HG03558 (cell line): ENCODE data around the gene ATG3.
"Not testable (repeated sequence)": the region's sequence is repeated elsewhere in the genome, so short reads cannot be mapped to it uniquely, and the experiment has no call there.

Experiments
- ATAC-seq: cut with Tn5 transposase; IDR thresholded peaks from one replicate; pipeline ENCODE4 v1.9.1; 2021; ENCODE audit warnings: moderate number of reproducible peaks; ENCODE audit not compliant: unreplicated experiment; ENCODE audit errors: extremely low read depth

ATG3 gene

DNA sequence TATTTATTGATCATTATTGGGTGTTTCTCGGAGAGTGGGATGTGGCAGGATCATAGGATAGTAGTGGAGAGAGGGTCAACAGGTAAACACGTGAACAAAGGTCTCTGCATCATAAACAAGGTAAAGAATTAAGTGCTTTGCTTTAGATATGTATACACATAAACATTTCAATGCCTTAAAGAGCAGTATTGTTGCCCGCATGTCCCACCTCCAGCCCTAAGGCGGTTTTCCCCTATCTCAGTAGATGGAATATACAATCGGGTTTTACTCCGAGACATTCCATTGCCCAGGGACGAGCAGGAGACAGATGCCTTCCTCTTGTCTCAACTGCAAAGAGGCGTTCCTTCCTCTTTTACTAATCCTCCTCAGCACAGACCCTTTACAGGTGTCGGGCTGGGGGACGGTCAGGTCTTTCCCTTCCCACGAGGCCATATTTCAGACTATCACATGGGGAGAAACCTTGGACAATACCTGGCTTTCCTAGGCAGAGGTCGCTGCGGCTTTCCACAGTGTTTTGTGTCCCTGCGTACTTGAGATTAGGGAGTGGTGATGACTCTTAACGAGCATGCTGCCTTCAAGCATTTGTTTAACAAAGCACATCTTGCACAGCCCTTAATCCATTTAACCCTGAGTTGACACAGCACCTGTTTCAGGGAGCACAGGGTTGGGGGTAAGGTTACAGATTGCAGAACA is 2.6 kb upstream of the ATG3 start:
- not testable (repeated sequence) for ATAC-seq

DNA sequence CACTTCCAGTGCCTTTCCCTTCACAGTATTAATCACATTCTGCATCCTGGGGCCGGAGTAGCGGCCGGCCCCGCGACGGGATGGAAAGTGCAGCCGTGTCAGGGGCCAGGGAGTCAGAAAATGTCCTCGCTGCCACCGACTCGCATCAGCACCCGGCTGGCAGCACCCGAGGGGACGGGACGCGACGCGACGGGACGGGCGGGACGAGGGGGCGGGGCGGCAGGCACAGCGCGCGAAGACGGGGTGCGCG is 353 bp downstream of the ATG3 start:
- peak; percentile 21 for ATAC-seq

DNA sequence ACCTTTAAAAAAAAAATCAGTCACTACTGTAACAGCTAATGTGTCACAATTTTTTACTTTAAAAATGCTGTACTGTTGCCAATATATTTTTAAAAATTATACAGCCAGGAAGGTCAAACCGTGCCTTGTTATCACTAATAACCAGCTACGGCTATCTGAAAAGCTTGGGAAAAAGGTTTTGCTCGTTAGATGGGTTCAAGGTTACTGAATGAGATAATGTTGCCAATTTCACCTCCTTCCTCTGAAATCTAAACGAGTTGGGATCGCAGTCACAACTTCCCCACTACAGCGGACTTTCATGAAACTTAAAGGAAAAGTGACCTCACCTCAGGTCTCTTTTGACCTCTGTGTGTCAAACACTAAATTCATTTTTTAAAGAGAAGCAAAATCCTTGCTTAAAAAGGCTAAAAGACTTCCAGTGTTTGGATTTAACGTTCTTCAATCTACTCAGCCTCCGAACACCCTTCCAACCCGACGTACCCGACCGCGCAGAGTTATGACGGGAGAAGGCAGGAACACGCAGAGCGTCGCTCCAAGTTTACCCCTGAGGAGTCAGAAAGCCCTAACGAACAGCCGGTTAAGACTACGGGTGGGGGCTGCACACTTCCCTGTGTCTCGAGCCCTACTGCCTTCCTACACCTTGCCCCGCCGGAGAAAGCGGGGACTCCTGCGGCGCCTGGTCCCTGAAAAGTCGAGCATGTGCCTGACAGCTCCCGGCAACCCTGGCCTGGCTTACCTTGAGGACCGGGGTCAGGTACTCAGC is 860 bp downstream of the ATG3 start:
- peak; percentile 3 for ATAC-seq

DNA sequence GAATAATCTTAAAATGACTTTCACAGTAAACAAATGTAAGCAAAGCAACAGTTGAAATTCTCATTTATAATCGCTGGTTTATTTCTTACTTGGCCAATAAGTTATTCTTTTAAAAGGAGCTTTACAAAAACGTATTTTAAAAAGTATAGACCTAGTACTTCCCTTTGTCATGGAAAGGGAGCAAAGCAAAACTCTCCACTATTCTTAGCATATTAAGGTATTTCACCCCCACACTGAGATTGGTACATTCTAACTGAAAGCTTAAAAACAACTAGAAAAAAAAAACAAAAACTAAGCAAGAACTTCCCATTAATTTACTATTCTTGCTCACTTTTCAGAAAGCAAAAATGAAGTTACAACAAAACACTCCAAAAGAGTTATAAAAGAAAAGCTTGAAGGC is 1.5 kb downstream of the ATG3 start:
- ATAC-seq: no peak

DNA sequence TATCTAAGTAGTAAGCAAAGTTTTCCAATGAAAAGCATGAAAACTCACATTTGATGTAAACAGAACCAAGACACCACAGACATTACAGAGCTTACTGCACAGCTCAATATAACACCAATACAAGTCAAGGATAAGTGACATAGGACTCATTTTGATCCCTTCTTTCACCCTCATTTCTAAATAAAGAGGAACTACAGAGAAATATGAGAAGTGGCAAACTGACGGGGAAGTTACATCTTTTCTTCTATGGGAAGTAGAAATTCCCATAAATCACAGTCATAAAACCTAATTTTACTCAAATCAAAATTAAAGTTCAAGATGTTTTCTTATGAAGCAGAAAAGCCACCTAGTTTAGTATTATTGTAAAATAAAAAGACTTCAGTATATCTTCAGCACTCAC is 3.8 kb downstream of the ATG3 start:
- ATAC-seq: no peak

DNA sequence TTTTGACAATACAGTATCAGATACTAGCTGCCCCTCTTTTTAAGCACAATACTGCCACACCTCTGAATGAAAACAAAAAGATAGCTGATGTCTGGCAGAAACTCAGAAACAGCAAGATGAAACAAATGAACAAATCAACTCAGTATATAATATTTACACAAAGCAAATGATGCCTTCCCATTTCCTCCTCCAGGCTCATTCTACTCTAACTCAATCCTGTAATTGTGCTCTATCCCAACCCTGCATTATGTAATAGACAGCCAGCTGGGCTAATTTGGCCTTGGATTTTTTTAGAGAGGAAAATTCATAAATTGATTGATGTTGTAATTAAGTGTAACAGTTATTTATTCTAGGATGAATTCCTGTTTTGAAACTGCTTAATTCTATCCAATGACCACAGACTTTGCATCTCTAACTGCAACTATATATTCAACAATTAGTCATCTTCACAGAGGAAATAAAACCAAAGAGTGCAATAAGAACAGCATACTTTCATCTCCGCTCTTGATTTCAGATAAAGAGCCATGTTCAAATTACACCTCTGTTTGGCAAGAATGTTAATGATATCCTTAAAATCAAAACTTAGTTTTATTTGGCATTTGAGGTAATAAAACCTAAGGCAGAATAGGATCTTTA is 6.1 kb downstream of the ATG3 start:
- ATAC-seq: no peak

DNA sequence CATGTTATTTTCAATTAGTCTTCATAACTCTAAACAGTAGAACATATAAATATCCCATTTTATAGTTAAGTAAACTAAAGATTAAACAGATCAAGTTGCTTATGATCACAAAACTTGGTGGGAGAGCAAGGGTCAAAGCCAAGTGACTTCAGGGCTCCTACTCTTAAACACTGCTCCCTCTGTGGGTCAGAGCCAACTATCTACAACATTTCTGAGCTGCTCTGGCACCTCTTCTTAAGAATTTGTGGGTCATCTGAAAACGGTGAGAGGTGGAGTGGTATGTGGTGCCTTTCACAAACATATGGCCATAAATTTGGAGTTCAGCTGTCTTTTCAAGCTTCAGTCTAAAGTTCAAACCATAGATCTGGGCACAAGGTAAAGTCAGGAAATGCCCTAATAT is 10.9 kb downstream of the ATG3 start:
- ATAC-seq: no peak

DNA sequence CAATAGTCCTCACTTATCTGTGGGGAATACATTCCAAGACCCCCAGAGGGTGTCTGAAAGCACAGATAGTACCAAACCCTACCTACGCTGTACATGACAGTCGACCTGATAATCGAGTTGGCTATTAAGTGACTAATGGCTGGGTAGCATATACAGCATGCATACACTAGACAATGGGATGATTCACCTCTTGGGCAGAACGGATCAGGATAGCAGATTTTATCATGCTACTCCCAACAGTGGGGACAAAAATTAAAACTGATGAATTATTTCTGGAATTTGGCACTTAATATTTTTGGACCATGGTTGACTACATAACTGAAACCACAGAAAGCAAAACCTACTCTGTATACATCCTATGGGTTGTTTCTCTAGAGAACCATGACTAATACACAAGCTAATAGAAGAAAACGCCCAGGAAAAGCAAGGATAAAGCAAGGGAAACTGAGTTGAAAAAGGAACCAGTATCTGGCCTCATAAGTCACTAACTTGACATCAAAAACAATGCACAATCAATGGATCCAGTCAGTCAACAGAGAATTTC is 15.5 kb downstream of the ATG3 start:
- ATAC-seq: no peak

- ATAC-seq: peak; percentile 64
These were observed 21.7 kb downstream of the ATG3 start for GRCh38 chr3:112539825-112540650.

DNA sequence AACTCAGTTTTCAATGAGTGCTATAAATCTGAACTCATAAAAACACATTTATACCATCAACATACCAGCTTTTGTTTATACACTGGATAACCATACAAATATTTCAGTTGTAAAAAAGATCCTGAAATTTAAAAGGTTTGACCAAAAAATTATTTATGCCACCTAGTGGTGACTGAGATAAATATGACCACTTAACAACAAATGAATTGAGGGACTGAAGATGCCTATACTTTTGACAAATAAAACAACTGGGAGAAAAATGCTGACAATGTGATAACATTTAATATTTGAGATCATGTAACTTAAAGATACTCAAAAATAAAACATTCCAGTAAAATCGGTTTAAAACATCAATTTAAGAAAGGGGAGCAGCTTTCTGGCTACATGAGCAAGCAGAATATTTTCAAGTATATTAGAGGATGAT is 30.4 kb downstream of the ATG3 start:
- no peak for ATAC-seq

DNA sequence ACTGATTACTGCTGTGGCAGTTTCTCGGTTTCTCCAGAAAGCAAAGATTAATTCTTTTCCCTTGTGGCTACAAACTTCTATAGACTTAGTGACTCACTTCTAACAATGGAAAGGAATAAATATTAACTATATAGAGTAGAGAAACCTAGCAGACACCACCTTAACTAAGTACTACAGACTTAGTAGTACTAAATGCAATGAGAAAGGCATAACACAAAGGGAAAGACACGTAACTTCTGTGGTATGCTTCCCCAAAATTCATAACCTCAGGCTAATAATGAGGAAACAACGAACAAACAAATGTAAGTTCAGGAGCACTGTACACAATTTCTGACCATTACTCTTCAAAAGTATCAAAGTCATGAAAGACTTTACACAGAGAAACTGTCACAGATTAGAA is 31.2 kb downstream of the ATG3 start:
- ATAC-seq: no peak

DNA sequence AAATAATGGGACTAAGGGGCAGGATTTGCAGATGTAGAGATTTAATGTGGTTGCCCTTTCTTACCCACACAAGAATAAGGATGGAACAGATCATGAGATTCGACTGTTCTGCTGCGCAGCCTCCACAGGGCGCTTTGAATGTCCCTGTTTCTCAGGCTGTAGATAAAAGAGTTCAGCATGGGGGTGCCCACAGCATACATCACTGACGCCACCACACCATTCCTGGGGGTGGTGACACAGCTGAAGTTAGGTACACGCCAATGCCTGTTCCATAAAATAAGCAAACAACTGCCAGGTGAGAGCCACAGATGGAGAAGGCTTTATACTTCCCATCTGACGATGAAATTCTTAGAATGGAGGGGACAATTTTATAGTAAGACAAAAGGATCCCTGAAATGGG is 37.6 kb downstream of the ATG3 start:
- ATAC-seq: not testable (repeated sequence)

DNA sequence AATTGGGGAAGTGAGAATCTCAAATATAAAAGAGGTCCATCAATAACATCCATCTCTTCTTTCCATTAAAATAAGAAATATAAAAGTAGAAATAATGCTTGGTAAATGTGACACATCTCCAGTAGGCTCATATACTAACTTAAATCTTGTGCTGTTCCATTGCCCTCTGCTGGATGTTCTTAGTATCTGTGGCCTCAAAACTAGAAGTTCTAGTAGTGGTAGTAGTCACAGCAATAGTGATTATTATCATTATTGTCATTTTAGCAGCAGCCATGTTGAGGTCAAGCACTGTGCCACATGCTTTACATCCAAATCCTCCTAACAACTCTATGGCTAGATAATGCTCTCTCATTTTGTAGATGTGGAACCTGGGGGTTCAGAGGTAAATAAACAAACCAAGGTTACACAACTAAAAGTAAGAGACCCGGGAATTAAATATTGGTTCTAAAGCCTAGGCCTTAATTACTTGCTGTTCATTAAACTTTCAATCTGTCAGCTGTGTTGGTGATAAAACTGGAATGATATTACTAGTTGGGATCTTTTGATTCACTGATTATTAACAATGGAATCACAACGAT is 42.2 kb downstream of the ATG3 start:
- peak; percentile 36 for ATAC-seq

- not testable (repeated sequence) for ATAC-seq
These were observed 42.8 kb downstream of the ATG3 start for GRCh38 chr3:112518970-112519369.

GRCh38 chr3:112514527-112515128 is 47.1 kb downstream of the ATG3 start:
- peak; percentile 98 for ATAC-seq

DNA sequence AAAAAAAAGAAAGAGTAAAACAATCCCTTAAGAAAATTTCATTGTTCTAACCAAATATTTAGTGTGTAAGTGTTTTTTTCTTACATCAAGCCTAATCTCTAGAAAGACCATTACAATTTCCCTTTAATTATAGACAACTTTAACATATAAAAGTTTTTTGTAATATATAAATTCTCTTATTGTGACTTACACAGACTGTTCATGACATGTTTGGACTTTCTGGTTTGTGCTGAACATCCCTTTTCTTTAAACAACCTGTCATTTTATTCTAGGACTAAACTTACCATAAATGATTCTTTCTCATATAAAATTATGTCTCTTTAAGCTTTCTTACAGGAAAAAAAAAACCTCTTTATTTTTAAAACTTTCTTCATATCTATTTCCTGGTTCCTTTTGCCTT is 49.4 kb downstream of the ATG3 start:
- ATAC-seq: no peak

GRCh38 chr3:112508860-112509259 is 52.9 kb downstream of the ATG3 start:
- no peak for ATAC-seq

DNA sequence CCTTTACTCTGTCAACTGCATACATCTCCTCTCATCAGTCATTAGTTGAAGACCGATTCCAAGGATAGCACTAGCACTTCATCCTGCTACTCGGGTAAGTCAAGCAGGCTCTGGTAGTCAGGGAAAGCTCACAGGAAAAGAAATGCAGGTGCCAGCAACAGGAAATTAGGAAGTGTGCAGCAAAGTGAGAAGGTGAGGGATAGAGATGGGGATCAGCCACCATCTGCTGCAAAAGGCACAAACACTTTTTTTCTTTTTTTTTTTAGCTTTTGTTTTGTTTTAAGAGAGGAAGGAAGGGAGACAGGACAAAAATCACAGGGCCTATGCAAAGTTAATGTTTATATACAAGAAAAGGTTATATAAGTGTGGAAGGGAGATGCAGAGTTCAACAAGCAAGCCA is 53.5 kb downstream of the ATG3 start:
- no peak for ATAC-seq

- ATAC-seq: no peak
These were observed 55.9 kb downstream of the ATG3 start for GRCh38 chr3:112505907-112506306.

GRCh38 chr3:112504123-112504522 is 57.6 kb downstream of the ATG3 start:
- no peak for ATAC-seq
